MM.1S (cell line): ENCODE results near the gene TGM3.

Experiments used
- DNase-seq: peaks from one replicate; pipeline ENCODE4 v3.0.0-alpha.2; 2015
- H2AFZ ChIP-seq: fragments of 300-600 bp; sonication (generic); 2 replicates; pipeline ENCODE4 v1.6.0; 2016; ENCODE audit warnings: antibody characterized with exemption, low read length
- H3F3A ChIP-seq: fragments of 300-600 bp; sonication (generic); 2 replicates; pipeline ENCODE4 v1.6.1; 2016; ENCODE audit warnings: mild to moderate bottlenecking, antibody characterized with exemption, low read length, moderate library complexity, mixed read lengths; ENCODE audit not compliant: insufficient read depth
- H3K27ac ChIP-seq: fragments of 300-600 bp; sonication (generic); 2 replicates; pipeline ENCODE4 v1.5.1; 2016; ENCODE audit warnings: mild to moderate bottlenecking, low read length
- H3K27me3 ChIP-seq: fragments of 300-600 bp; sonication (generic); replicated peaks from 2 replicates; pipeline ENCODE4 v1.6.0; 2016; ENCODE audit warnings: low read length; ENCODE audit not compliant: insufficient read depth
- H3K36me3 ChIP-seq: fragments of 300-600 bp; sonication (generic); replicated peaks from 2 replicates; pipeline ENCODE4 v1.6.1; 2016; ENCODE audit warnings: mild to moderate bottlenecking, low read length, mixed read lengths; ENCODE audit not compliant: insufficient read depth
- H3K4me1 ChIP-seq: fragments of 300-600 bp; sonication (generic); 2 replicates; pipeline ENCODE4 v1.6.1; 2016; ENCODE audit warnings: low read length, mixed read lengths
- H3K4me2 ChIP-seq: fragments of 300-600 bp; sonication (generic); 2 replicates; pipeline ENCODE4 v1.6.0; 2016; ENCODE audit warnings: low read depth, low read length
- H3K4me3 ChIP-seq: fragments of 300-600 bp; sonication (generic); 2 replicates; pipeline ENCODE4 v1.5.1; 2016; ENCODE audit warnings: low read length, mixed read lengths
- H3K79me2 ChIP-seq: fragments of 300-600 bp; sonication (generic); 2 replicates; pipeline ENCODE4 v1.6.1; 2016; ENCODE audit warnings: mixed run types, low read length, mixed read lengths
- H3K9ac ChIP-seq: fragments of 300-600 bp; sonication (generic); 2 replicates; pipeline ENCODE4 v1.6.1; 2016; ENCODE audit warnings: low read length, mixed read lengths
- H3K9me2 ChIP-seq: fragments of 300-600 bp; sonication (generic); replicated peaks from 2 replicates; pipeline ENCODE4 v1.6.1; 2016; ENCODE audit warnings: mild to moderate bottlenecking, low read length, mixed read lengths; ENCODE audit not compliant: insufficient read depth
- H3K9me3 ChIP-seq: fragments of 300-600 bp; sonication (generic); replicated peaks from 2 replicates; pipeline ENCODE4 v1.6.1; 2016; ENCODE audit warnings: mild to moderate bottlenecking, low read length, mixed read lengths; ENCODE audit not compliant: insufficient read depth
- H4K20me1 ChIP-seq: fragments of 300-600 bp; sonication (generic); 2 replicates; pipeline ENCODE4 v1.6.1; 2016; ENCODE audit warnings: mild to moderate bottlenecking, low read length, moderate library complexity, mixed read lengths; ENCODE audit not compliant: insufficient read depth
- CTCF ChIP-seq: fragments of 300-600 bp; sonication (generic); IDR thresholded peaks from 2 replicates; pipeline ENCODE4 v1.5.1; 2016; ENCODE audit warnings: antibody characterized with exemption, low read length, mixed read lengths
- EZH2 ChIP-seq: fragments of 300-600 bp; sonication (generic); optimal IDR thresholded peaks from 2 replicates; pipeline ENCODE3; 2017; ENCODE audit warnings: low read depth, mild to moderate bottlenecking, antibody characterized with exemption, low read length, mixed read lengths
- EZH2phosphoT487 ChIP-seq: fragments of 300-600 bp; sonication (generic); IDR thresholded peaks from 2 replicates; pipeline ENCODE4 v1.6.1; 2018; ENCODE audit warnings: antibody characterized with exemption, low read length

TGM3 gene

GRCh38 chr20:2326046-2326445 is 30.2 kb downstream of the TGM3 start:
- no peak overlapping the region for H3K9ac ChIP-seq
- no peak overlapping the region for H3K4me3 ChIP-seq
- no peak for DNase-seq
- H3F3A ChIP-seq: no peaks in the 10 kb centered on the region
- H3K9me2 ChIP-seq: no peaks in the 10 kb centered on the region
- no peak overlapping the region for H2AFZ ChIP-seq
- no peaks in the 10 kb centered on the region for H3K9me3 ChIP-seq
- H3K4me1 ChIP-seq: no peaks in the 10 kb centered on the region
- no peak overlapping the region for H3K4me2 ChIP-seq
- no peaks in the 10 kb centered on the region for H4K20me1 ChIP-seq
- no peaks in the 10 kb centered on the region for H3K79me2 ChIP-seq
- no peaks in the 10 kb centered on the region for H3K36me3 ChIP-seq
- no peaks in the 10 kb centered on the region for H3K27me3 ChIP-seq
- no peak overlapping the region for H3K27ac ChIP-seq
- no peak for TF ChIP-seq EZH2phosphoT487
- no peak for TF ChIP-seq EZH2
- no peak for TF ChIP-seq CTCF

- no peaks in the 10 kb centered on the region for H3K9me3 ChIP-seq
- H3K9me2 ChIP-seq: no peaks in the 10 kb centered on the region
- H2AFZ ChIP-seq: no peak overlapping the region
- H3F3A ChIP-seq: no peaks in the 10 kb centered on the region
- H3K4me1 ChIP-seq: no peaks in the 10 kb centered on the region
- DNase-seq: no peak
- H3K79me2 ChIP-seq: no peaks in the 10 kb centered on the region
- TF ChIP-seq CTCF: no peak
- TF ChIP-seq EZH2: no peak
- no peak for TF ChIP-seq EZH2phosphoT487
- no peak overlapping the region for H3K4me3 ChIP-seq
- no peaks in the 10 kb centered on the region for H3K36me3 ChIP-seq
- H3K27ac ChIP-seq: no peak overlapping the region
- H4K20me1 ChIP-seq: no peaks in the 10 kb centered on the region
- H3K9ac ChIP-seq: no peak overlapping the region
- H3K4me2 ChIP-seq: no peak overlapping the region
- H3K27me3 ChIP-seq: no peaks in the 10 kb centered on the region
Observed at GRCh38 chr20:2327620-2328555, 32.1 kb downstream of the TGM3 start.

- H3K4me2 ChIP-seq: no peak overlapping the region
- no peak overlapping the region for H2AFZ ChIP-seq
- H4K20me1 ChIP-seq: no peaks in the 10 kb centered on the region
- H3K4me3 ChIP-seq: no peak overlapping the region
- no peaks in the 10 kb centered on the region for H3K36me3 ChIP-seq
- H3K9me3 ChIP-seq: no peaks in the 10 kb centered on the region
- no peak for TF ChIP-seq CTCF
- no peak for TF ChIP-seq EZH2phosphoT487
- TF ChIP-seq EZH2: no peak
- no peak overlapping the region for H3K27ac ChIP-seq
- no peaks in the 10 kb centered on the region for H3K4me1 ChIP-seq
- H3K9me2 ChIP-seq: no peaks in the 10 kb centered on the region
- no peak overlapping the region for H3K9ac ChIP-seq
- H3K79me2 ChIP-seq: no peaks in the 10 kb centered on the region
- no peaks in the 10 kb centered on the region for H3K27me3 ChIP-seq
- no peaks in the 10 kb centered on the region for H3F3A ChIP-seq
- no peak for DNase-seq
Observed at GRCh38 chr20:2329286-2329685, 33.5 kb downstream of the TGM3 start.
